Body of pancreas (tissue), 4 donors: ENCODE measurements around the gene PLCZ1. TPM values are rescaled to one million over a fixed set of nuclear protein-coding genes. Genes with fewer than 3 reads are reported as not detected.

ENCODE experiments used
- ATAC-seq: fragments of 150-250 bp; one replicate; pipeline ENCODE4 v1.9.1; 2016
- DNase-seq, 4 donors: peaks; one replicate each; pipeline ENCODE4 v3.0.0-alpha.2; 2019
- H3K27ac ChIP-seq, 4 donors: fragments of 200-600 bp; sonication (generic); 1 replicate in 3 of 4; 2 replicates in 1 of 4; pipeline versions ENCODE4 v1.5.1 to v1.6.1; 2016 to 2019; ENCODE audit warnings: mild to moderate bottlenecking in 1 of 4, mixed read lengths in 1 of 4, moderate library complexity in 1 of 4
- H3K27me3 ChIP-seq, 2 donors: fragments of 200-600 bp; sonication (generic); one replicate each; pipeline ENCODE4 v1.6.0; 2016; ENCODE audit warnings: mild to moderate bottlenecking in 1 of 2
- H3K36me3 ChIP-seq, 2 donors: fragments of 200-600 bp; sonication (generic); replicated peaks in 1 of 2; 2 replicates each; pipeline ENCODE4 v1.5.1; 2016; ENCODE audit warnings: low read depth in 2 of 2; ENCODE audit not compliant: insufficient read depth in 1 of 2
- H3K4me1 ChIP-seq: fragments of 200-600 bp; sonication (generic); one replicate; pipeline ENCODE4 v1.6.0; 2016
- H3K4me3 ChIP-seq, 2 donors: fragments of 200-600 bp; sonication (generic); 1 replicate in 1 of 2; 2 replicates in 1 of 2; pipeline ENCODE4 v1.5.1; 2016 to 2019
- H3K9me3 ChIP-seq, 3 donors: fragments of 200-600 bp; sonication (generic); 1 replicate in 2 of 3; 2 replicates in 1 of 3; pipeline ENCODE4 v1.5.1; 2016
- POLR2A ChIP-seq, 3 donors: fragments of 450-650 bp; IDR thresholded peaks; one replicate each; pipeline ENCODE4 v1.6.1; 2016; ENCODE audit warnings: antibody characterized with exemption in 3 of 3, mild to moderate bottlenecking in 2 of 3
- WGBS, 2 donors: methylation state at CpG; one replicate each; pipeline ENCODE4 v1.1.5; 2017; 5-methylcytosine and 5-hydroxymethylcytosine counted together
- intact Hi-C: fragments of 100-400 bp; cut with DNase I; formaldehyde crosslinking; loops from one replicate; pipeline ENCODE4 v1.15.1; 2023
- total RNA-seq, 2 donors: library from RNA; depleted of rRNA; stranded (reverse); fragments of >200 nt; gene quantifications; one replicate each; pipeline ENCODE4 v1.1.0, GENCODE V29; 2016
- TF ChIP-seq, protein P1 (sequence below), 7 experiments: fragments of 450-650 bp in 4 of 7; fragments of 200-600 bp in 3 of 7; sonication (generic) in 3 of 7; IDR thresholded peaks; one replicate each; pipeline ENCODE4 v1.5.1; 2016 to 2019; ENCODE audit warnings: antibody characterized with exemption in 7 of 7

PLCZ1 gene
- total RNA-seq, 2 donors from 2014 or later = not detected

DNA sequence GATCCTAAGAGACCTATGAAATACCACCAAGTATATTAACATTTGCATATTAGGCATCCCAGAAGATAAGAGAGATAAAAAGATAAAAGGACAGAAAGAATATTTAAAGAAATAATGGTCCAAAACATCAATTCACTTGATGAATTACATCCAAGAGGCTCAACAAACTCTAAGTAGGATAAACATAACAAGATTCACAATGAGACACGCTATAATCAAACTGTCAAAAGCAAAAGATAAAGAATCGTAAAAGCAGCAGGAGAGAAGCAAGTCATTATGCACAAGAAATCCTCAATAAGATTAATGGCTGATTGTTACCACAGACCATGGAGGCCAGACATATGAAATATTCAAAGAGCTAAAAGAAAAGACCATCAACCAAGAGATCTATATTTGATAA lies 79.6 kb downstream of the PLCZ1 start:
- ATAC-seq (no peak), DNase-seq (no peak)
- H3K4me3 ChIP-seq = no peak overlapping the region
- no peak overlapping the region for H3K27ac ChIP-seq
- H3K9me3 ChIP-seq = no peaks in the 10 kb centered on the region
- no peaks in the 10 kb centered on the region for H3K36me3 ChIP-seq
- TF ChIP-seq, protein P1, sequence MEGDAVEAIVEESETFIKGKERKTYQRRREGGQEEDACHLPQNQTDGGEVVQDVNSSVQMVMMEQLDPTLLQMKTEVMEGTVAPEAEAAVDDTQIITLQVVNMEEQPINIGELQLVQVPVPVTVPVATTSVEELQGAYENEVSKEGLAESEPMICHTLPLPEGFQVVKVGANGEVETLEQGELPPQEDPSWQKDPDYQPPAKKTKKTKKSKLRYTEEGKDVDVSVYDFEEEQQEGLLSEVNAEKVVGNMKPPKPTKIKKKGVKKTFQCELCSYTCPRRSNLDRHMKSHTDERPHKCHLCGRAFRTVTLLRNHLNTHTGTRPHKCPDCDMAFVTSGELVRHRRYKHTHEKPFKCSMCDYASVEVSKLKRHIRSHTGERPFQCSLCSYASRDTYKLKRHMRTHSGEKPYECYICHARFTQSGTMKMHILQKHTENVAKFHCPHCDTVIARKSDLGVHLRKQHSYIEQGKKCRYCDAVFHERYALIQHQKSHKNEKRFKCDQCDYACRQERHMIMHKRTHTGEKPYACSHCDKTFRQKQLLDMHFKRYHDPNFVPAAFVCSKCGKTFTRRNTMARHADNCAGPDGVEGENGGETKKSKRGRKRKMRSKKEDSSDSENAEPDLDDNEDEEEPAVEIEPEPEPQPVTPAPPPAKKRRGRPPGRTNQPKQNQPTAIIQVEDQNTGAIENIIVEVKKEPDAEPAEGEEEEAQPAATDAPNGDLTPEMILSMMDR (IDR thresholded peaks at IDR 0.05) = no peak
- no peak for TF ChIP-seq POLR2A (IDR thresholded peaks at IDR 0.05)
- intact Hi-C loops = no loop called here
- H3K27me3 ChIP-seq = no peaks in the 10 kb centered on the region
- H3K4me1 ChIP-seq = no peaks in the 10 kb centered on the region
- 54 to 67% methylated on average over 2 of the region's 2 CpGs for WGBS, 2 donors

DNA sequence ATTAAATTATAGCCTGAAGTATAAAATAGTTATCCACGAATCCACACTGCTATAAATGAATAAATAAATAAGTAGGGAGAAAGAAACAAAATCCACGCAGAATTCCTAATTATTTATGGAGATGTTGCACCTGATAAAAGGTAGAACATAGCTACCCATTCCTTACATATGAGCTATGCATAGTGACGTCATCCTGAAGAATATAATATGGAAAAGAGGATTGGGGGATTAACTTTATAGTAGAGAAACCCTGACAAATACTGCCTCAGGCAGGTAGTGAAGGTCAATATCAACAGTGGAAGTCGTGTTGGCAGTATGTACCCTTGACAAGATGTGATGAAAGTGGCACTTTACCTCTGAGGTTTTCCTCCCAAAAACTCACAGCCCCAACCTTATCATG lies 82.5 kb downstream of the PLCZ1 start:
- Histone ChIP-seq H3K4me1 (no peaks in the 10 kb centered on the region), H3K27me3 (no peaks in the 10 kb centered on the region), H3K9me3 (no peaks in the 10 kb centered on the region), H3K4me3 (no peak overlapping the region), H3K27ac (no peak overlapping the region), H3K36me3 (no peaks in the 10 kb centered on the region)
- TF ChIP-seq POLR2A (IDR thresholded peaks at IDR 0.05) = no peak
- TF ChIP-seq, protein P1 (IDR thresholded peaks at IDR 0.05) = no peak
- WGBS, 2 donors = 52 to 58% methylated on average over 4 of the region's 4 CpGs
- intact Hi-C loops = no loop called here
- DNase-seq (no peak), ATAC-seq (no peak)

DNA sequence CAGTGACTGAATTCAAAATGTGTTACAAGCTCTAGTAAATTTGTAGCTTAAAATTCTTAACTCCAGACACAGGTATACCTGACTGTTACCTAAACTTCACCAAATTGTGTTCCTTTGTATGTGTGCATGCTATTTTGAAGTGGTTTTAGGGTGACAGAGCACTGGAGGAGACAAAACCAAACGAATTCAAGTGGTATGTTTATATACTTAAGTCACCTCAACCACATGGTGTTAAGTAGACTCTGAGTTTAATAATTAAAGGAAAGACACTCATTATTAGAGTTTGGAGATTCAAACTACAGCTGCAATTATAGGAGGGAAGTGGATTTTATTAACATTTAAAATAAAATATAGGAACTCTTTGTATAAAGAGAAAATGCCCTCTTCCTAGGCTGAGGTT lies 84.3 kb downstream of the PLCZ1 start:
- ATAC-seq (no peak), DNase-seq (no peak)
- TF ChIP-seq, protein P1 (IDR thresholded peaks at IDR 0.05) = no peak
- TF ChIP-seq POLR2A (IDR thresholded peaks at IDR 0.05) = no peak
- H3K4me3 ChIP-seq = no peak overlapping the region
- no peaks in the 10 kb centered on the region for H3K36me3 ChIP-seq
- no peaks in the 10 kb centered on the region for H3K27me3 ChIP-seq
- no peaks in the 10 kb centered on the region for H3K4me1 ChIP-seq
- intact Hi-C loops = no loop called here
- no peaks in the 10 kb centered on the region for H3K9me3 ChIP-seq
- 19 to 21% methylated on average over 1 of the region's 1 CpG for WGBS, 2 donors
- no peak overlapping the region for H3K27ac ChIP-seq

DNA sequence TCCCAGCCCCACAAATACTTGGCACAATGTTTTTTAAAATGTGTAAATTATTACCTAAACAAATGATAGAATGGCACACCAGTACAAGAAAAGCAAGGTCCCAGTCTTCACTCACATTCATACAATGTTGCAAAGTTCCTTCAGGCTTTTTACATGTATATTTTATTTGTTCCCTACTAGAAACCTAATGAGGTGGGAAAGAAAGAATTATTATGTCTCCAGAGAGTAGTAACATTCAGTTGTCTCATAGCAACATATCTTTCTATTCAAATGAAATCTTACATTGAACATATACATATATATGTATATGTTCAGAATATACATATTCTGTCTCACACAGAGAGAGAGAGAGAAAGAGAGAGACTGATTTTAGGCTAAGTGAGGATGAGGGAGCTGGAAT lies 85.2 kb downstream of the PLCZ1 start:
- H3K4me3 ChIP-seq = no peak overlapping the region
- no peaks in the 10 kb centered on the region for H3K9me3 ChIP-seq
- intact Hi-C loops = no loop called here
- H3K4me1 ChIP-seq = no peaks in the 10 kb centered on the region
- ATAC-seq (no peak), DNase-seq (no peak)
- no peaks in the 10 kb centered on the region for H3K27me3 ChIP-seq
- H3K36me3 ChIP-seq = no peaks in the 10 kb centered on the region
- TF ChIP-seq, protein P1 (IDR thresholded peaks at IDR 0.05) = no peak
- TF ChIP-seq POLR2A (IDR thresholded peaks at IDR 0.05) = no peak
- no peak overlapping the region for H3K27ac ChIP-seq

DNA sequence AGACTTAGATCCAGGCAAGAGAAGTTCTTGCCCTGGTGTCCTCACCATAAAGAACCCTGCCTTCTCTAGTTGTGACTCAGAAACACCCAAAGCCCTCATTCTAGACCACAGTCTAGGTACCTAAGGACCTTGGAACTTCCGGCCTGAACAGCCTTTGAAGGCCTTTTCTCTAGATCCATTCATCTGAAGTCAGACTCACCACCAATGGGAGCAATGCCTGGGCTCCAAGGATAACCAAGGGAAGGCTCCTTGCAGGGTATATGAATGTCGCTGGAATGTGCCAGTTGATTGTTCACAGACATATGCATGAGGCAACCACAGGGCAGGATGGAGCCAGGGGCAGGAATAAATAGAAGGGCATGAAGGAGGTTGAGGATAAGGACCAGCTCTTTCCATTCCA lies 86.3 kb downstream of the PLCZ1 start:
- WGBS, 2 donors = 64 to 67% methylated on average over 2 of the region's 2 CpGs
- intact Hi-C loops = no loop called here
- DNase-seq (no peak), ATAC-seq (no peak)
- Histone ChIP-seq H3K36me3 (no peaks in the 10 kb centered on the region), H3K27me3 (no peaks in the 10 kb centered on the region), H3K9me3 (no peaks in the 10 kb centered on the region), H3K27ac (no peak overlapping the region), H3K4me3 (no peak overlapping the region), H3K4me1 (no peaks in the 10 kb centered on the region)
- TF ChIP-seq POLR2A (IDR thresholded peaks at IDR 0.05) = no peak
- TF ChIP-seq, protein P1 (IDR thresholded peaks at IDR 0.05) = no peak
